ENCODE results near the gene C16orf96.

Gene C16orf96

GRCh38 chr16:4614571-4615383 is 58.6 kb downstream of the C16orf96 start, which contains the start of gene UBALD1:
UBALD1 (minus strand) TSS chr16:4614888; CDS start chr16:4614797, 91 bp downstream.
- TF ChIP-seq, protein P1, sequence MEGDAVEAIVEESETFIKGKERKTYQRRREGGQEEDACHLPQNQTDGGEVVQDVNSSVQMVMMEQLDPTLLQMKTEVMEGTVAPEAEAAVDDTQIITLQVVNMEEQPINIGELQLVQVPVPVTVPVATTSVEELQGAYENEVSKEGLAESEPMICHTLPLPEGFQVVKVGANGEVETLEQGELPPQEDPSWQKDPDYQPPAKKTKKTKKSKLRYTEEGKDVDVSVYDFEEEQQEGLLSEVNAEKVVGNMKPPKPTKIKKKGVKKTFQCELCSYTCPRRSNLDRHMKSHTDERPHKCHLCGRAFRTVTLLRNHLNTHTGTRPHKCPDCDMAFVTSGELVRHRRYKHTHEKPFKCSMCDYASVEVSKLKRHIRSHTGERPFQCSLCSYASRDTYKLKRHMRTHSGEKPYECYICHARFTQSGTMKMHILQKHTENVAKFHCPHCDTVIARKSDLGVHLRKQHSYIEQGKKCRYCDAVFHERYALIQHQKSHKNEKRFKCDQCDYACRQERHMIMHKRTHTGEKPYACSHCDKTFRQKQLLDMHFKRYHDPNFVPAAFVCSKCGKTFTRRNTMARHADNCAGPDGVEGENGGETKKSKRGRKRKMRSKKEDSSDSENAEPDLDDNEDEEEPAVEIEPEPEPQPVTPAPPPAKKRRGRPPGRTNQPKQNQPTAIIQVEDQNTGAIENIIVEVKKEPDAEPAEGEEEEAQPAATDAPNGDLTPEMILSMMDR (IDR thresholded peaks at IDR 0.05; ENCODE audit: control extremely low read depth, extremely low read depth, low read depth, missing control alignments) = no peak
- ChIA-PET POLR2A (no interaction called here), CTCF (interaction anchor here (8.7 kb wide), 1 partner anchor 11 kb away, joined by 60 read pairs; the partner anchor contains the start of gene MGRN1)
- DNase-seq (ENCODE audit: extremely low spot score) = peak; percentile 92

GRCh38 chr16:4615384-4616046 is 59.4 kb downstream of the C16orf96 start:
- ChIA-PET CTCF (interaction anchor here (1.0 to 8.7 kb wide), 5 partner anchors 8 to 141 kb away, joined by 3 to 60 read pairs (median 3); partner anchors contain the start of genes MGRN1 and NMRAL1), POLR2A (interaction anchor here (0.6 to 1.2 kb wide), 4 partner anchors 10 to 222 kb away, joined by 3 to 7 read pairs (median 4); partner anchors contain the start of gene CDIP1)
- DNase-seq (ENCODE audit: extremely low spot score) = no peak

DNA sequence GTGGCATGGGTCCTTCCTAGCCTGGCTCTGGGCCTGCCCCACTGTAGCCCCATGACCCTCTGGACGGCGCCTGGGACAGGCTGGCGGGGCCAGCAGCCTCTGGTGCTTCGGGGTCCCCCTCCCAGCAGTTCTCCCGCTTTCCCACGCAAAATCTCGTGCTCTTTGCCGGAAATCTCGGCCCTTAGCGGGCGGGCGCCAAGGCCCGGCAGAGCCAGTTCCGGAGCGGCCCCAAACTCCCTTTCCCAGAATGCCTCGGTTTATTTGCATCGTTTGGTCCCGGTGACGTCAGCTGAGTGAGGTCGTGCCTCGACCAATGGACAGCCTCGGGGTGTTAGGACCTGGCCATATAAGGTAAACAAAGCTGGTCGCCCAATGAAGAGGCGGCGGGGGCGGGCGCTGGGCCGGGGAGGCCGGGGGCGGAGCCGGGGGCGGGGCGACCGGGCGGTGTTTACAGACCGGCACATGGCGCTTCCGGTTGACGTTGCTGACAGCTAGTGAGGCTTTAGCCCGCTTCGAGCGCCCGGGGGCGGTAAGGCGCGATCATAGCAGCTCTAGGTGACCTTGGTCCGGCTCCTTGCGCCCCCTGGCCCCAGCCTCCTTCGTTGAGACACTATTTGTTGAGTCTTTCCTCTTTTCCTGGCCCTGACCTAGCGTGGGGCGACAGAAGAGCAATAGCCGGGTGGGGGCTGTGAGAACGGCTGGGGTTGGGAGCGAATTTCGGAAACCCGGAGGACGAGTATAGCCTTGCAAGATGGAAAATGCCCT is 60.1 kb downstream of the C16orf96 start:
- POLR2A ChIA-PET = interaction anchor here (0.6 to 1.2 kb wide), 5 partner anchors 9 to 221 kb away, joined by 3 to 7 read pairs (median 5); partner anchors contain the start of gene CDIP1
- TF ChIP-seq, protein P1 (IDR thresholded peaks at IDR 0.05; ENCODE audit: control extremely low read depth, extremely low read depth, low read depth, missing control alignments) = peak; percentile 65
- DNase-seq (ENCODE audit: extremely low spot score) = peak; percentile 98
- CTCF ChIA-PET = interaction anchor here (0.7 to 8.7 kb wide), 8 partner anchors 9 to 142 kb away, joined by 3 to 60 read pairs (median 3); partner anchors contain the start of genes MGRN1 and NMRAL1

More at GRCh38 chr16:4615384-4616046, 59.4 kb downstream of the C16orf96 start:
- TF ChIP-seq, protein P1 (IDR thresholded peaks at IDR 0.05; ENCODE audit: control extremely low read depth, extremely low read depth, low read depth, missing control alignments) = no peak

DNA sequence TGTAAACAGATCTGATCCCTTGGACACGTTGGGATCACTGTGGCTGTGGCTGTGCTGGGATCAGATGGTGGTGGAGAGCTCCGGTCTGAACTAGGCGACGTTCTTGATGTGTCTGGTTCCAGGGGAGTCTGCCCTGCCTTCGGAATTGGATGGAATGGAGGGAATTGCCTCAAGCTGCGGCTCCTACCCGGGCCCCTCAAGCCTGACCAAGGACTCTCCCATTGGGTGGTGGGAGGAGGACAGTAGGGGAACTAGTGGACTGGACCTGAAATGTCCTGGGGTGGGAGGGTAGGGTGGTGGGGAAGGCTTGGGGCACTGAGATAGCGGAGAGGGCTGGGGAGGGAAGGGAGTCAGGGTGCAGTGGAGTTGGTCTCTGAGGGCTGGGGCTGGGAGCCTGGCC is 61.7 kb downstream of the C16orf96 start:
- TF ChIP-seq, protein P1 (IDR thresholded peaks at IDR 0.05; ENCODE audit: control extremely low read depth, extremely low read depth, low read depth, missing control alignments) = no peak
- CTCF ChIA-PET = interaction anchor here (1.3 to 8.7 kb wide), 4 partner anchors 8 to 151 kb away, joined by 3 to 60 read pairs (median 5); partner anchors contain the start of gene MGRN1
- POLR2A ChIA-PET = interaction anchor here (0.6 kb wide), 1 partner anchor 72 kb away, joined by 4 read pairs; no protein-coding TSS in a partner anchor
- DNase-seq (ENCODE audit: extremely low spot score) = no peak

DNA sequence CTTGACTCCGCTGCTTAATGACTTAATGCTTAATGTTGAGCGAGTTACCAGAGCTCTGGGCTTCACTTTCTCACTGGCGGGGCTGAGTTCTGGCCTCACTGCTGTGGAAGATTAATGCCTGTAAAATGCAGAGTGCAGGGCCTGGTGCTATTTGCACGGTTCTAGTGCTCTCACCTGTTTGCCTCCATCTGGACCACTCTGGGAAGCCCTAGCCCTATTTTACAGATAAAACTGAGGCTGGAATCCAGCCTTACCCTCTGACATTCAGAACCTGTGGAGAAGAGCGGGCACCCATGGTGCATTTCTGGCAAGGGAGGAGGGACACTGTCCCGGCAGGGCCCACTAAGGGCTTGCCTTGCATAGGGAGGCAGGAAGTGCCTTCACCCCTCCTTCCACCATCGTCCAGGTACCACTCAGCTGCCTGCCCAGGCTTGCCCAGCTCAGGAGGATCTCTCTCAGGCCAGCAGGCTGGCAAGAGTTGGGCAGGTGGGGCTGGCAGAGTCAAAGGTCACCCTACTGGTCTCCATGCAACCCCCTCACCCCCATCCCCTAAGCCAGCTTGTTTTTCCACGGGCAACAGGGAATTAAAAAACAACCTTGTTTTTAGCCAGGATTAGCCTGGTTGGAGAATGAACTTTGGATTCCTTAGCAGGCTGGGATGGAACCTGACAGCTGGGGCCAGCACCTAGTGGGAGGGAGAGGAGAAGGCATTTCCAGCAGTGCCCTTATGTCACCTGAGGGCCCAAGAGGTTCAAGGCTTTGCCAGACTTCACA is 62.7 kb downstream of the C16orf96 start:
- CTCF ChIA-PET = interaction anchor here (1.1 to 1.4 kb wide), 4 partner anchors 8 to 150 kb away, joined by 3 to 7 read pairs (median 3); no protein-coding TSS in a partner anchor
- TF ChIP-seq, protein P1 (IDR thresholded peaks at IDR 0.05; ENCODE audit: control extremely low read depth, extremely low read depth, low read depth, missing control alignments) = no peak
- no peak for DNase-seq (ENCODE audit: extremely low spot score)
- POLR2A ChIA-PET = no interaction called here

Measured in GM10248 (cell line).